Endothelial cell of hepatic sinusoid (primary cell): Measurements from ENCODE around the gene NFATC4.

ENCODE experiments used
- in situ Hi-C: cut with HindIII; loops from 2 replicates; pipeline ENCODE4 v1.10.0; 2017; ENCODE audit warnings: low sequenced_read_pairs

Gene NFATC4

GRCh38 chr14:24403294-24403998 lies 35.5 kb downstream of the NFATC4 start:
- in situ Hi-C loops = no loop called here

- in situ Hi-C loops = no loop called here
These were observed 36.8 kb downstream of the NFATC4 start for GRCh38 chr14:24404814-24405213.

GRCh38 chr14:24406416-24406815 lies 38.4 kb downstream of the NFATC4 start:
- in situ Hi-C loops = no loop called here

- in situ Hi-C loops = no loop called here
These were observed 39.8 kb downstream of the NFATC4 start for GRCh38 chr14:24407608-24408325.

GRCh38 chr14:24408764-24409163 lies 40.8 kb downstream of the NFATC4 start:
- in situ Hi-C loops = no loop called here

- in situ Hi-C loops = no loop called here
These were observed 41.2 kb downstream of the NFATC4 start for GRCh38 chr14:24409192-24409591.

- in situ Hi-C loops = no loop called here
These were observed 42.0 kb downstream of the NFATC4 start for GRCh38 chr14:24409956-24410355.

- in situ Hi-C loops = no loop called here
These were observed 43.7 kb downstream of the NFATC4 start for GRCh38 chr14:24411443-24412389.

GRCh38 chr14:24414077-24414476 lies 46.1 kb downstream of the NFATC4 start:
- in situ Hi-C loops = no loop called here

- in situ Hi-C loops = loop anchor here (5.0 kb wide), 1 partner anchor 48 kb away; the partner anchor contains the start of gene NFATC4
These were observed 46.9 kb downstream of the NFATC4 start for GRCh38 chr14:24414732-24415420.

GRCh38 chr14:24415421-24416253 lies 47.7 kb downstream of the NFATC4 start:
- in situ Hi-C loops = loop anchor here (5.0 kb wide), 1 partner anchor 48 kb away; the partner anchor contains the start of gene NFATC4

- in situ Hi-C loops = loop anchor here (5.0 kb wide), 1 partner anchor 49 kb away; the partner anchor contains the start of gene NFATC4
These were observed 48.4 kb downstream of the NFATC4 start for GRCh38 chr14:24416254-24416931.

- in situ Hi-C loops = loop anchor here (5.0 kb wide), 1 partner anchor 50 kb away; the partner anchor contains the start of gene NFATC4
These were observed 49.1 kb downstream of the NFATC4 start for GRCh38 chr14:24416932-24417619.

- in situ Hi-C loops = loop anchor here (5.0 kb wide), 1 partner anchor 51 kb away; the partner anchor contains the start of gene NFATC4
These were observed 50.0 kb downstream of the NFATC4 start for GRCh38 chr14:24417832-24418491.

- in situ Hi-C loops = loop anchor here (5.0 kb wide), 1 partner anchor 51 kb away; the partner anchor contains the start of gene NFATC4
These were observed 50.5 kb downstream of the NFATC4 start for GRCh38 chr14:24418492-24418873.

GRCh38 chr14:24422261-24422660 lies 54.3 kb downstream of the NFATC4 start:
- in situ Hi-C loops = loop anchor here (5.0 kb wide), 1 partner anchor 100 kb away; no protein-coding TSS in a partner anchor
